SK-N-SH treated with all-trans-retinoic acid at 6 μM for 48 hours (cell line): Measurements from ENCODE around the gene SEBOX.

ENCODE experiments used
- ARNTL ChIP-seq: fragments of 450-650 bp; formaldehyde crosslinking; IDR thresholded peaks from 2 replicates; pipeline ENCODE4 v1.5.0; 2020; ENCODE audit warnings: low read depth, mild to moderate bottlenecking, moderate library complexity, borderline replicate concordance
- CSRNP3 ChIP-seq: fragments of 250-450 bp; sonication (Bioruptor Pico); IDR thresholded peaks from 2 replicates; pipeline ENCODE4 v1.5.1; 2021; ENCODE audit warnings: mild to moderate bottlenecking, moderate library complexity
- ESRRG ChIP-seq: fragments of 250-450 bp; sonication (Bioruptor Pico); IDR thresholded peaks from 2 replicates; pipeline ENCODE4 v1.6.1; 2021; ENCODE audit warnings: mild to moderate bottlenecking
- PATZ1 ChIP-seq: fragments of 250-450 bp; sonication (Bioruptor Pico); IDR thresholded peaks from 2 replicates; pipeline ENCODE4 v1.8.0; 2020; ENCODE audit warnings: mild to moderate bottlenecking, moderate library complexity, borderline replicate concordance
- TCF4 ChIP-seq: fragments of 250-450 bp; sonication (Bioruptor Pico); IDR thresholded peaks from 2 replicates; pipeline ENCODE4 v1.8.0; 2021; ENCODE audit warnings: mild to moderate bottlenecking, moderate library complexity, borderline replicate concordance
- ZC3H10 ChIP-seq: fragments of 250-450 bp; sonication (Bioruptor Pico); IDR thresholded peaks from 2 replicates; pipeline ENCODE4 v1.5.1; 2021; ENCODE audit warnings: mild to moderate bottlenecking, moderate library complexity
- ZFP3 ChIP-seq: fragments of 250-450 bp; sonication (Bioruptor Pico); IDR thresholded peaks from 2 replicates; pipeline ENCODE4 v1.5.0; 2020; ENCODE audit warnings: mild to moderate bottlenecking, moderate library complexity
- ZFP30 ChIP-seq: fragments of 450-650 bp; formaldehyde crosslinking; IDR thresholded peaks from 2 replicates; pipeline ENCODE4 v1.5.0; 2022; ENCODE audit warnings: mild to moderate bottlenecking, moderate library complexity
- ZNF565 ChIP-seq: fragments of 450-650 bp; formaldehyde crosslinking; conservative IDR thresholded peaks from 2 replicates; pipeline ENCODE4 v1.5.0; 2020; ENCODE audit warnings: low read depth, mild to moderate bottlenecking, moderate library complexity

GRCh38 chr17:28317099-28317965 is 47.7 kb downstream of the SEBOX start:
- no peak for TF ChIP-seq ARNTL
- no peak for TF ChIP-seq ZC3H10 (CRISPR knock-in tag)
- no peak for TF ChIP-seq ZFP30 (CRISPR knock-in tag)
- TF ChIP-seq CSRNP3 (CRISPR knock-in tag) = no peak
- TF ChIP-seq TCF4 (CRISPR knock-in tag) = no peak
- no peak for TF ChIP-seq PATZ1
- no peak for TF ChIP-seq ZNF565 (CRISPR knock-in tag)
- TF ChIP-seq ESRRG (CRISPR knock-in tag) = no peak
- no peak for TF ChIP-seq ZFP3 (CRISPR knock-in tag)
